GM19397 (cell line): Measurements from ENCODE around the gene WDR90.
A peak's percentile ranks its signal among the peaks of the same experiment; 100 is the strongest.

ENCODE experiments used
- ATAC-seq: cut with Tn5 transposase; IDR thresholded peaks from one replicate; pipeline ENCODE4 v1.9.1; 2021; ENCODE audit warnings: mild to moderate bottlenecking, moderate library complexity; ENCODE audit not compliant: unreplicated experiment

Gene WDR90

DNA sequence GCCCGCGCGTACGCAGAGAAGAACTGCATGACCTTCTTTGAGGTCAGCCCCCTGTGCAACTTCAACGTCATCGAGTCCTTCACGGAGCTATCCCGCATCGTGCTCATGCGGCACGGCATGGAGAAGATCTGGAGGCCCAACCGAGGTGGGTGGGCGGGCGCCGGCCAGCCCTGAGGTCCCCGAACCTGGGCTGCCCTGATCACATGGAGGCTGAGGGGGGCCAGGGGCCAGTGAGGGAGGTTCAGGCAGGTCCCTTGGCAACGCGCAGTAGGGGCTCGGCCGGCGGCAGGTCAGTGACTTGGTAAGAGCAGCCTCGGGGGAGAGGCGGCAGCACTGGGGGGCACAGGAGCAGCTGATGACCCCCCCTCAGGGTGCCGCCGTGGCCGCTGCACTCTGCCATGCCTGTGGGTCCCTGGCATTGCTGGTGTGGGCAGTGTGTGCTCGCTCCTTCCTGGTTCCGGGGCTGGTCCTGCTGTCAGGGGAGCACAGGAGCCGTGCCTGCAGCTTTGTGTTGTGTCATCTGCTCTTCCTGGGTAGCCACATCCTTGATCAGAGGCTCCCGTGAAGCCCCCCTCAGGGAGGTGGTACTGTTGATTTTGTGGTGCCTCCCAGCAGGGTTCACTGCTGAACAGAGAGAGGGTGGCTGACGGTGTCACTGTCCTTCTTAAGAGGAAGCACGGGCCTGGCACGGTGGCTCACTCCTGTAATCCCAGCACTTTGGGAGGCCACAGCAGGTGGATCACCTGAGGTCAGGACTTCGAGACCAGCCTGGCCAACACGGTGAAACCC is 23.0 kb upstream of the WDR90 start:
- no peak for ATAC-seq

- no peak for ATAC-seq
Measured at GRCh38 chr16:626787-627453, 22.2 kb upstream of the WDR90 start.

DNA sequence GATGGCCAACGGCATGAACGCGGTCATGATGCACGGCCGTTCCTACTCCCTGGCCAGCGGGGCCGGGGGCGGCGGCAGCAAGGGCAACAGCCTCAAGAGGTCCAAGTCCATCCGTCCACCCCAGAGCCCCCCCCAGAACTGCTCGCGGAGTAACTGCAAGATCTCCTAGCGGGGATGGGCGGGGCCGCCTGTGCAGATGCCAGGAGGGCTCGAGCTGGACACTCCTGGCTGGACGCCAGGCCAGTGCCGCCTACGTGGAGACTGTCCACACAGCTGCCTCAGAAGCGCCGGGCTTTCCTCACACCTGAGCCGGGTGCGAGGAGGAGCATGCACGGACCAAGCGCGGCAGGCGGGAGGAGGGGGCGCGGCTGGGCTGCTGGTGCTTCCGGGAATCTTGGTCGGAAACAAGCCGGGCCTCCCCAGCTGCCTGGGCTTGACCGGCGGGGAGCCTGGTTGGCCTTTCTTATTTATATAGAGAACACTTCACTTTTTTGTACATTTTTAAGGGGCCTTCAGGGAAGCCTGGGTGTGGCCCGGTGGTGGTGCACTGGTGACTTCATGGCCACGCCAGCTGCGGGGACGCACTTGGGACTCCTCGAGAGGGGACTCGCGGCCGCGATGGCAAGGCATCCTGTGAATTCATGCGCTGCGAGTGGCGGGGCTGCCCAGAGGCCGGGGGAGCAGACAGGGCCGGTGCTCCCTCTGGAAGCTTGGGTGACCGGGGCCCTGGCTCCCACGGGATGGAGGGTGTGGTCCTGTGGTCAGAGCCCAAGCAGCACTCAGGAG is 21.5 kb upstream of the WDR90 start:
- ATAC-seq: no peak

DNA sequence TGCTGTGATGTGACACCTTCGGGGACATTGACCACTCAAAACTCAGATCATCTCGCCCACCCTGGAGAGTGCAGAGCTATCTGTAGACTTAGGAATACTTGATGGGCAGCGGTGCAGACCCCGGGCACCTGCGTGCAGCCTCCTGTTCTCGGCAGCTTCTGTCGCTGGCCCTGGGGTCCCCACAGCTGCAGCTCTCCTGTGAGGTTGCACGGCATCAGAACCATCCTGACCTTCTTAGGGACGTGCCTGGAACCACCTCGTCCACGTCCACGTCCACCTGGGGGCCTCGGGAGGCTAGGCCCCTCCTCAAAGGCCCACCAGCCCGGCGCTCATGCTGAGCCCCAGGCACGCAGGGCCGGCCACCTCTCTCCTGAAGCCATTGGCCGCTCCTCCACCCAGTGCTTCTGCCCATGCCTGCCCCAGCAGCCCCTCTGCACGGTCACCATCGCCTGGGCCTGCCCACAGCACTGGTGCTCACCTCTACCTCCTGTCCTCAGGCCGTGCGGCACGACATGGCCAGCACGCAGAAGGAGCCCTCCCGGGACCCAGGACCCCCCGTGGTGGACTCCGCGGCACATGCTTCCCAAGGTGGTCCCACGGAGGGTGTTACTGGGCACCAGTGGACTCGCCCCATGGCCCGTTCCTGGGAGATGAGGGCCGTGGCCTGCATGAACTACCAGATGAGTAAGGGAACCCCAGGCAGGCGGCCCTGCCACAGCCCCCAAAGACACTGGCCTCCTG is 20.7 kb upstream of the WDR90 start:
- no peak for ATAC-seq

DNA sequence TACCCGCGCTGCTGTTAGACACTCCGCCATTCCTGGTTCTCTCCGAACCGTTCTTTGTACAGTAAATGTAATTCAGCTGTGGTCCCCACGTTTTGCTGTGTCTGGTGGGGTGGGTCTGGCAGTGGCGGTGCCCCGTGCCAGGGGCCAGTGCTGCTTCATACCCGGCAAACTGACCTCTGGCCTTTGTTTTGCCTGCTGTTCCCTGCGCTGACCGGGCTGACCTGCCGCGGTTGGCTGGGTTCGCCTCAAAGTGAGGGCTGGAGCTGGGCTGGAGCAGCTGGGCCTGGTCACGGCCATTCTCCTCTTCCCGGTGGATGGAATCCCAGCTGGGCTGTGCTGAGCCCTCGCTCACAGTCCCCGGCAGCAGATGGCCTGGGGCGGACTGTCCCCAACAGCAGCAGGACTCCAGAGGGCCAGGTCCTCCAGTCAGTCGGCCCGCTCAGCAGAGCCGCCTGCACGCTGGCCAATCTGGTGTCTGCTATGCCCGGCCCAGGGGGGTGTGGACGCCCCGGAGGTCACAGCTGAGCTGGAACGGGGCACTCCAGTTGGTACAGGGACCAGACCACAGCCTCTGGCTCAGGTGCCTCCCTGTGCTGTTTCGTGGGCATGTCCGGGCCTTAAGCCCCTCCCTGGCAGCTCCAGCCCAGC is 19.9 kb upstream of the WDR90 start:
- no peak for ATAC-seq

GRCh38 chr16:629833-630248 is 19.3 kb upstream of the WDR90 start:
- ATAC-seq: no peak

- ATAC-seq: no peak
Measured at GRCh38 chr16:630249-630814, 18.8 kb upstream of the WDR90 start.

- ATAC-seq: no peak
Measured at GRCh38 chr16:630815-631405, 18.3 kb upstream of the WDR90 start, which contains the start of gene WFIKKN1. Gene WFIKKN1 (plus strand): TSS chr16:630985. CDS start chr16:631254, 269 bp downstream.

GRCh38 chr16:631808-632358 is 17.3 kb upstream of the WDR90 start:
- no peak for ATAC-seq

DNA sequence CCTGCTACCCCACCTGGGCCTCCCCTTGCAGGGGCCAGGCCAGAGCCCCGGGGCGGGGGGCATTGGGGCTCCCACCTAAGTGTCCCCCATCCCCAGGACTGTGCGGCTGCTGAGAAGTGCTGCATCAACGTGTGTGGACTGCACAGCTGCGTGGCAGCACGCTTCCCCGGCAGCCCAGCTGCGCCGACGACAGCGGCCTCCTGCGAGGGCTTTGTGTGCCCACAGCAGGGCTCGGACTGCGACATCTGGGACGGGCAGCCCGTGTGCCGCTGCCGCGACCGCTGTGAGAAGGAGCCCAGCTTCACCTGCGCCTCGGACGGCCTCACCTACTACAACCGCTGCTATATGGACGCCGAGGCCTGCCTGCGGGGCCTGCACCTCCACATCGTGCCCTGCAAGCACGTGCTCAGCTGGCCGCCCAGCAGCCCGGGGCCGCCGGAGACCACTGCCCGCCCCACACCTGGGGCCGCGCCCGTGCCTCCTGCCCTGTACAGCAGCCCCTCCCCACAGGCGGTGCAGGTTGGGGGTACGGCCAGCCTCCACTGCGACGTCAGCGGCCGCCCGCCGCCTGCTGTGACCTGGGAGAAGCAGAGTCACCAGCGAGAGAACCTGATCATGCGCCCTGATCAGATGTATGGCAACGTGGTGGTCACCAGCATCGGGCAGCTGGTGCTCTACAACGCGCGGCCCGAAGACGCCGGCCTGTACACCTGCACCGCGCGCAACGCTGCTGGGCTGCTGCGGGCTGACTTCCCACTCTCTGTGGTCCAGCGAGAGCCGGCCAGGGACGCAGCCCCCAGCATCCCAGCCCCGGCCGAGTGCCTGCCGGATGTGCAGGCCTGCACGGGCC is 16.5 kb upstream of the WDR90 start:
- no peak for ATAC-seq

DNA sequence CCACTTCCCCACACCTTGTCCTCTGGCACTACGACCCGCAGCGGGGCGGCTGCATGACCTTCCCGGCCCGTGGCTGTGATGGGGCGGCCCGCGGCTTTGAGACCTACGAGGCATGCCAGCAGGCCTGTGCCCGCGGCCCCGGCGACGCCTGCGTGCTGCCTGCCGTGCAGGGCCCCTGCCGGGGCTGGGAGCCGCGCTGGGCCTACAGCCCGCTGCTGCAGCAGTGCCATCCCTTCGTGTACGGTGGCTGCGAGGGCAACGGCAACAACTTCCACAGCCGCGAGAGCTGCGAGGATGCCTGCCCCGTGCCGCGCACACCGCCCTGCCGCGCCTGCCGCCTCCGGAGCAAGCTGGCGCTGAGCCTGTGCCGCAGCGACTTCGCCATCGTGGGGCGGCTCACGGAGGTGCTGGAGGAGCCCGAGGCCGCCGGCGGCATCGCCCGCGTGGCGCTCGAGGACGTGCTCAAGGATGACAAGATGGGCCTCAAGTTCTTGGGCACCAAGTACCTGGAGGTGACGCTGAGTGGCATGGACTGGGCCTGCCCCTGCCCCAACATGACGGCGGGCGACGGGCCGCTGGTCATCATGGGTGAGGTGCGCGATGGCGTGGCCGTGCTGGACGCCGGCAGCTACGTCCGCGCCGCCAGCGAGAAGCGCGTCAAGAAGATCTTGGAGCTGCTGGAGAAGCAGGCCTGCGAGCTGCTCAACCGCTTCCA is 15.7 kb upstream of the WDR90 start:
- no peak for ATAC-seq

- no peak for ATAC-seq
Measured at GRCh38 chr16:634051-634670, 15.0 kb upstream of the WDR90 start.

DNA sequence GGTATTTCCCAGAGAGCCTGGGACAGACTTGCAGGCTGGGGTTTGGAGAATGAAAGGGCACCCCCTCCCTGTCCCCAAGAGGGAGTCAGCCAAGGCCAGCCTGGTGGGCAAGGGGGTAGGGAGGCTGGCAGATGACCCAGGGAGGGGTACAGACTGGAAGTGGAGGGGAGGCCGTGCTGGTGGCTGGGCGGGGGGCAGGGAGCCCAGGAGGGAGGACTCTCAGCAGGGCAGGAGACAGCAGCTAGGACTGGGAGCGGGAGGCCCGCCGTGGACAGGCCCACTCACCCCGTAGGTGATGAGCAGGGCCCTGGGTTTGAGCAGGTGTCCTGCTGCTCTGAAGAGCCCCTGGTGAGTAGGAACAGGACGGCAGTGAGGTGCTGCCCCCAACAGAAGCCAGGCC is 14.2 kb upstream of the WDR90 start:
- ATAC-seq: no peak

GRCh38 chr16:635573-636205 is 13.5 kb upstream of the WDR90 start:
- peak; percentile 5 for ATAC-seq

DNA sequence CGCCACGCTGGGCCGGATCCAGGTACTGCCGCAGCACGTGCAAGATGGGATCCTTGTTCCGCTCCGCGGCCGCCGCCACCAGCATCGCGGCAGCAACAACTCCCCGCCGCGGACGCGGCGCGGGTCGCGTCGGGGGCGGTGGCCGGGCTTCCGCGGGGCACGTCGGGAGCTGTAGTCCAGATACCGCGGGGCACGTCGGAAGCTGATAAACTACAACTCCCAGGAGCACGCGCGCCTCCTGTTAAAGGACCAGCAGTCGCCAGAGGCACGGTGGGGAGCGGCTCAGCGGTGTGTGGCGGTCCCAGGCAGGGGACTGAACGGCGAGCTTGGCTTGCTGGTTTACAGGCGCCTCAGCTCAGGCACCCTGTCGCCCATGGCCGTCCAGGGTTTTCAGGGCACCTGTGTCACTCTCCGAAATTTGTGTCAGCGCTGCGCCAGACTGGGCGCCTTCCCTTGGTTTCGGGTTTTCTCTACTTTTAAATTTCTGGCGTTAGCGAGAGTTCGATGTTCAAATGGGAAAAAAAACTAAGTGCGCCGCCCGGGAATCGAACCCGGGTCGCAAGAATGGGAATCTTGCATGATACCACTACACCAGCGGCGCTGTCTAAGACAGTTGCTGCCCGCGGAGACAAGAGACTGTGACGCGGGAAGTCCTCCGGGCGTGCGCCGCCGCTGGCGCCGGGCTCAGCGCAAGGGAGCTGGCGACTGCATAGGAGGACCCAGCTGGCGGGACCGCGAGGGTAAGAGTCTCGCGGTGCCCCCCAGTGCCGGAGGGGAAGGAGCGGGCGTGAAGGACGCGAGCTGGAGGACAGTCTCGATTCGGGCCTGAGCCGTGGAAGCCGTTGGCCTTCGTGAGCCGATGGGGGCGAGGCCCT is 12.7 kb upstream of the WDR90 start, which contains the start of gene METTL26:
Gene METTL26, minus strand, starts transcription at position 100 of the 875 bp plus-strand sequence. Its CDS starts 15 bp downstream, at position 85.
- ATAC-seq: peak; percentile 69
